ENCODE measurements around the gene OR1G1.
"Not testable (repeated sequence)": the region's sequence is repeated elsewhere in the genome, so short reads cannot be mapped to it uniquely, and the experiment has no call there.

Gene OR1G1

GRCh38 chr17:3127451-3127850 lies at the start of gene OR1G1:
TSS of gene OR1G1 (minus strand) at chr17:3127551. CDS start at chr17:3127551, 0 bp downstream.
- Histone ChIP-seq H3K4me3 (replicated peaks; ENCODE audit: low read depth, low read length) (no peak within 1 kb of the TSS), H3K36me3 (ENCODE audit: control insufficient read depth, insufficient read depth, low read length) (no peaks in the 10 kb centered on the region), H3K27me3 (replicated peaks; ENCODE audit: control insufficient read depth, insufficient read depth, low read length) (no peaks in the 10 kb centered on the region; the same call in 1 of the 2 replicates)
- DNase-seq (ENCODE audit: extremely low read depth, insufficient read length), result no peak
- no peak for TF ChIP-seq CTCF (IDR thresholded peaks at IDR 0.05; ENCODE audit: insufficient read depth, low read length, poor library complexity, severe bottlenecking)

- DNase-seq (ENCODE audit: extremely low read depth, insufficient read length), result peak; percentile 20
- no peaks in the 10 kb centered on the region for H3K36me3 ChIP-seq (ENCODE audit: control insufficient read depth, insufficient read depth, low read length)
- TF ChIP-seq CTCF (IDR thresholded peaks at IDR 0.05; ENCODE audit: insufficient read depth, low read length, poor library complexity, severe bottlenecking), result no peak
- H3K4me3 ChIP-seq (replicated peaks; ENCODE audit: low read depth, low read length), result no peak overlapping the region
- no peaks in the 10 kb centered on the region for H3K27me3 ChIP-seq (replicated peaks; ENCODE audit: control insufficient read depth, insufficient read depth, low read length)
Measured at GRCh38 chr17:3167574-3167973, 40.2 kb upstream of the OR1G1 start.

- TF ChIP-seq CTCF (IDR thresholded peaks at IDR 0.05; ENCODE audit: insufficient read depth, low read length, poor library complexity, severe bottlenecking), result no peak
- DNase-seq (ENCODE audit: extremely low read depth, insufficient read length), result no peak
- no peaks in the 10 kb centered on the region for H3K36me3 ChIP-seq (ENCODE audit: control insufficient read depth, insufficient read depth, low read length)
- H3K27me3 ChIP-seq (replicated peaks; ENCODE audit: control insufficient read depth, insufficient read depth, low read length), result no peaks in the 10 kb centered on the region; the same call in 1 of the 2 replicates
- no peak overlapping the region for H3K4me3 ChIP-seq (replicated peaks; ENCODE audit: low read depth, low read length)
Measured at GRCh38 chr17:3157218-3157617, 29.9 kb upstream of the OR1G1 start.

- not testable (repeated sequence) for H3K36me3 ChIP-seq (ENCODE audit: control insufficient read depth, insufficient read depth, low read length); H3K27me3 ChIP-seq (replicated peaks; ENCODE audit: control insufficient read depth, insufficient read depth, low read length); DNase-seq (ENCODE audit: extremely low read depth, insufficient read length); H3K4me3 ChIP-seq (replicated peaks; ENCODE audit: low read depth, low read length)
Measured at GRCh38 chr17:3137494-3137893, 10.1 kb upstream of the OR1G1 start.

GRCh38 chr17:3104322-3104721 lies 23.0 kb downstream of the OR1G1 start, which contains the start of gene OR1D2:
TSS of gene OR1D2 (minus strand) at chr17:3104422. CDS start at chr17:3092996, 11,426 bp downstream.
- no peak for TF ChIP-seq CTCF (IDR thresholded peaks at IDR 0.05; ENCODE audit: insufficient read depth, low read length, poor library complexity, severe bottlenecking)
- DNase-seq (ENCODE audit: extremely low read depth, insufficient read length), result no peak

More at GRCh38 chr17:3104322-3104721, 23.0 kb downstream of the OR1G1 start, which contains the start of gene OR1D2:
- Histone ChIP-seq H3K36me3 (ENCODE audit: control insufficient read depth, insufficient read depth, low read length) (no peaks in the 10 kb centered on the region), H3K4me3 (replicated peaks; ENCODE audit: low read depth, low read length) (no peak within 1 kb of the TSS), H3K27me3 (replicated peaks; ENCODE audit: control insufficient read depth, insufficient read depth, low read length) (no peaks in the 10 kb centered on the region)

All from GM06990 (cell line).